OCI-LY7 (cell line): ENCODE measurements around the gene PLIN1. TPM values are rescaled to one million over a fixed set of nuclear protein-coding genes. Genes with fewer than 3 reads are reported as not detected.

Experiments used
- BruUV-seq: library from RNA; stranded (reverse); fragments of 400-500 nt; replicated peaks from 2 replicates; lab custom pipeline; 2021; lab: Mats Ljungman, UMichigan
- CTCF ChIA-PET: fragments of 300-600 bp; sonication (Branson Sonifier 250); formaldehyde crosslinking; loops from one replicate; lab custom pipeline; 2022; ENCODE audit warnings: antibody characterized with exemption; ENCODE audit not compliant: unreplicated experiment; lab: Charles Lee
- POLR2A ChIA-PET: fragments of 300-600 bp; sonication (Branson Sonifier 250); formaldehyde crosslinking; loops from one replicate; lab custom pipeline; 2022; ENCODE audit warnings: antibody characterized with exemption; lab: Charles Lee
- DNase-seq: peaks from one replicate; pipeline ENCODE4 v3.0.0-alpha.2; 2015; ENCODE audit warnings: low spot score
- H2AFZ ChIP-seq: fragments of 200-600 bp; sonication (generic), shearing (Covaris generic); 2 replicates; pipeline ENCODE4 v1.6.1; 2014; ENCODE audit warnings: mild to moderate bottlenecking, antibody characterized with exemption, low read length, moderate library complexity
- H3K27ac ChIP-seq: fragments of 200-600 bp; sonication (generic); 2 replicates; pipeline ENCODE4 v1.5.1; 2014; ENCODE audit warnings: mixed run types, low read depth, mild to moderate bottlenecking, moderate library complexity, low read length, inconsistent platforms; ENCODE audit not compliant: poor library complexity, severe bottlenecking
- H3K36me3 ChIP-seq: fragments of 200-600 bp; sonication (generic); 2 replicates; pipeline ENCODE4 v1.6.1; 2014; ENCODE audit warnings: mild to moderate bottlenecking, antibody characterized with exemption, low read length, moderate library complexity, mixed read lengths; ENCODE audit not compliant: insufficient read depth
- H3K4me1 ChIP-seq: fragments of 200-600 bp; sonication (generic); 2 replicates; pipeline ENCODE4 v1.5.1; 2014; ENCODE audit warnings: mild to moderate bottlenecking, low read length; ENCODE audit not compliant: insufficient read depth, poor library complexity, severe bottlenecking
- H3K4me2 ChIP-seq: fragments of 200-600 bp; sonication (generic); 2 replicates; pipeline ENCODE4 v1.6.1; 2014; ENCODE audit warnings: mild to moderate bottlenecking, low read length
- H3K4me3 ChIP-seq: fragments of 200-600 bp; sonication (generic); 2 replicates; pipeline ENCODE4 v1.5.1; 2014; ENCODE audit warnings: mild to moderate bottlenecking, low read depth, low read length; ENCODE audit not compliant: poor library complexity, severe bottlenecking
- H3K79me2 ChIP-seq: fragments of 200-600 bp; sonication (generic); 2 replicates; pipeline ENCODE4 v1.6.1; 2016; ENCODE audit warnings: low read depth, mild to moderate bottlenecking, low read length, moderate library complexity, mixed read lengths; ENCODE audit not compliant: insufficient read depth
- H3K9me2 ChIP-seq: fragments of 200-600 bp; sonication (generic); 2 replicates; pipeline ENCODE4 v1.6.1; 2016; ENCODE audit warnings: mild to moderate bottlenecking, low read length, mixed read lengths; ENCODE audit not compliant: insufficient read depth
- H3K9me3 ChIP-seq: fragments of 200-600 bp; sonication (generic); 2 replicates; pipeline ENCODE4 v1.6.1; 2014; ENCODE audit warnings: mild to moderate bottlenecking, mixed run types, low read length, mixed read lengths
- H4K20me1 ChIP-seq: fragments of 200-600 bp; sonication (generic); 2 replicates; pipeline ENCODE4 v1.6.1; 2014; ENCODE audit warnings: mild to moderate bottlenecking, antibody characterized with exemption, low read length, moderate library complexity, mixed read lengths; ENCODE audit not compliant: insufficient read depth
- EZH2phosphoT487 ChIP-seq: fragments of 200-600 bp; sonication (generic); IDR thresholded peaks from 2 replicates; pipeline ENCODE4 v1.6.1; 2018; ENCODE audit warnings: low read depth, borderline replicate concordance, mild to moderate bottlenecking, mixed run types, antibody characterized with exemption, low read length, moderate library complexity, mixed read lengths
- intact Hi-C: fragments of 100-400 bp; cut with micrococcal nuclease; formaldehyde crosslinking; loops from one replicate; pipeline ENCODE4 v1.10.0; 2022; ENCODE audit not compliant: unreplicated experiment
- total RNA-seq, 2 experiments: library from RNA; depleted of rRNA in 1 of 2; stranded (reverse); fragments of >200 nt in 1 of 2; shearing (Covaris generic) in 1 of 2; gene quantifications; 2 replicates each; pipeline ENCODE4 v1.2.3, GENCODE V29; 2014 to 2022
- TF ChIP-seq, protein P1 (sequence below): fragments of 200-600 bp; sonication (generic); conservative IDR thresholded peaks from 2 replicates; pipeline ENCODE4 v1.5.1; 2014; ENCODE audit warnings: mild to moderate bottlenecking, antibody characterized with exemption, low read length, moderate library complexity, mixed read lengths

The PLIN1 gene
- total RNA-seq, 2 experiments from 2014 or later: 0.19 TPM; not detected in 1

DNA sequence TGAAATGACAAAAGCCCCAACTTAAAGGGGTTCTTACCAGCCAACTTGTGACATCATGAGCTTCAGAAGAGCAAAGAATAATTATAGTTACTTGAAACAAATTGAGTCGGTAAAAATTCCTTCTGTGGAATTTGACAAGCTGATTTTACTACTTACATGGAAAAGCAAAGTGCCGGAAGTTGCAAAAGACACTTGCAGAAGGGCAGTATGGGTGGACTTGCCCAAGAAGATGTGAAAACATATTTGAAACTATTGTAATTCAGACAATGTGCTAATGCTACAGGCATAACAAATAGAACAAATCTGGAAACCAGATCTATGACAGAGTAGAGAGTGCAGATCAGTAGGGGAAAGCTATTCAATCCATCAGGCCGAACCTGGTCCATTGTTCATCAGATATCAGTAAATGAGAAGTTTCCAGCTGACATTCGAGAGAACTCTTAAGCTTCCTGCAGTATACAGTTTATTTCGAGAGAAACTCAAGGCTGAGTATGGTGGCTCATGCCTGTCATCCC, 21.4 kb downstream of the PLIN1 start:
- ChIA-PET POLR2A (interaction anchor here (0.6 kb wide), 1 partner anchor 56 kb away, joined by 4 read pairs; no protein-coding TSS in a partner anchor), CTCF (no interaction called here)
- no TSS peak for BruUV-seq
- H3K79me2 ChIP-seq: no peaks in the 10 kb centered on the region
- intact Hi-C loops: no loop called here
- no peaks in the 10 kb centered on the region for H4K20me1 ChIP-seq
- H3K4me2 ChIP-seq: no peak overlapping the region
- no peak overlapping the region for H3K4me3 ChIP-seq
- H3K36me3 ChIP-seq: no peaks in the 10 kb centered on the region
- H3K4me1 ChIP-seq: no peaks in the 10 kb centered on the region
- no peak overlapping the region for H2AFZ ChIP-seq
- H3K27ac ChIP-seq: no peak overlapping the region
- no peaks in the 10 kb centered on the region for H3K9me3 ChIP-seq
- no peaks in the 10 kb centered on the region for H3K9me2 ChIP-seq
- no peak for TF ChIP-seq EZH2phosphoT487
- TF ChIP-seq, protein P1, sequence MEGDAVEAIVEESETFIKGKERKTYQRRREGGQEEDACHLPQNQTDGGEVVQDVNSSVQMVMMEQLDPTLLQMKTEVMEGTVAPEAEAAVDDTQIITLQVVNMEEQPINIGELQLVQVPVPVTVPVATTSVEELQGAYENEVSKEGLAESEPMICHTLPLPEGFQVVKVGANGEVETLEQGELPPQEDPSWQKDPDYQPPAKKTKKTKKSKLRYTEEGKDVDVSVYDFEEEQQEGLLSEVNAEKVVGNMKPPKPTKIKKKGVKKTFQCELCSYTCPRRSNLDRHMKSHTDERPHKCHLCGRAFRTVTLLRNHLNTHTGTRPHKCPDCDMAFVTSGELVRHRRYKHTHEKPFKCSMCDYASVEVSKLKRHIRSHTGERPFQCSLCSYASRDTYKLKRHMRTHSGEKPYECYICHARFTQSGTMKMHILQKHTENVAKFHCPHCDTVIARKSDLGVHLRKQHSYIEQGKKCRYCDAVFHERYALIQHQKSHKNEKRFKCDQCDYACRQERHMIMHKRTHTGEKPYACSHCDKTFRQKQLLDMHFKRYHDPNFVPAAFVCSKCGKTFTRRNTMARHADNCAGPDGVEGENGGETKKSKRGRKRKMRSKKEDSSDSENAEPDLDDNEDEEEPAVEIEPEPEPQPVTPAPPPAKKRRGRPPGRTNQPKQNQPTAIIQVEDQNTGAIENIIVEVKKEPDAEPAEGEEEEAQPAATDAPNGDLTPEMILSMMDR: no peak
- no peak for DNase-seq

DNA sequence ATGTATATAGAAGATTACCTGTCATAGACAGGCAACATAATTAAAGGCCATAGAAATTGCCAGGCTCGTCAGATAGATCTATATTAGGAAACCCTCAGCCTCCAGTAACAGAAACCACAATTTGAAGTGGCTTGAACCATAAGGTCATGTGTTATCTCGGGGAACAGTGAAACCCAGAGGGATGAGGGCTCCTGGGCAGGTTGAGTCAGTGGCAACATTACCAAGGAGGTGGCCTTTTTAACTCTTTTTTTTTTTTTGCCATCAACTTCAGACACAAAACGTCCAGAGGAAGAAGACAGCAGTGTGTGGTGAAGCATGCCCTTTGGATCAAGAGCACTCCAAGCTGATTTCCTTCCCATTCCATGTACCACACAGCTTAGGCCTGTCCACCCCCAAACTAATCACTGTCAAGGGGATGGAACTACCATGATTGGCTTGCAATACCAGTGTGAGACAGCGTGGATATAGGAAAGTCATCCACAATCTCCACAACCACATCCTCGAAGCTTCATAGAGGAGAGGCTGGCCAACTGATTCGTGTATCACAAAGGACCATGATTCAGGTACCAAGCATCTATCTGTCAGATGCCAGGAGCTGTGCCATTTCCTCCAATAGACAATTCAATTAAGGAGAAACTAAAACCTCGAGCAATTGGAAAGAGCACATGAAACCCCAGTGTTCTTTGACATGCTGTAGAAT, 22.9 kb downstream of the PLIN1 start:
- ChIA-PET POLR2A (interaction anchor here (0.7 kb wide), 2 partner anchors 49 to 814 kb away, joined by 3 read pairs; no protein-coding TSS in a partner anchor), CTCF (no interaction called here)
- H3K9me2 ChIP-seq: no peaks in the 10 kb centered on the region
- no peaks in the 10 kb centered on the region for H3K4me1 ChIP-seq
- H2AFZ ChIP-seq: no peak overlapping the region
- no peak overlapping the region for H3K4me2 ChIP-seq
- H3K79me2 ChIP-seq: no peaks in the 10 kb centered on the region
- no peaks in the 10 kb centered on the region for H3K36me3 ChIP-seq
- no peak for DNase-seq
- no peaks in the 10 kb centered on the region for H3K9me3 ChIP-seq
- H3K4me3 ChIP-seq: no peak overlapping the region
- no peak overlapping the region for H3K27ac ChIP-seq
- intact Hi-C loops: no loop called here
- H4K20me1 ChIP-seq: no peaks in the 10 kb centered on the region
- BruUV-seq: no TSS peak
- TF ChIP-seq EZH2phosphoT487: no peak
- TF ChIP-seq, protein P1: no peak
